KBM-7 (cell line): Measurements from ENCODE around the gene PIK3C3.
"Not testable (repeated sequence)": the region's sequence is repeated elsewhere in the genome, so short reads cannot be mapped to it uniquely, and the experiment has no call there.

Experiments
- DNase-seq: peaks from one replicate; pipeline ENCODE4 v3.0.0-alpha.2; 2015
- in situ Hi-C: fragments of 300-500 bp; cut with MboI; formaldehyde crosslinking; loops from 2 replicates; pipeline ENCODE4 v1.14.3; 2020; ENCODE audit warnings: low sequenced_read_pairs, low pct_unique_long_range_greater_than_20kb, mixed read lengths

PIK3C3 gene

GRCh38 chr18:42004653-42005052, 49.6 kb downstream of the PIK3C3 start:
- in situ Hi-C loops, result no loop called here
- DNase-seq, result no peak

GRCh38 chr18:42005782-42006181, 50.7 kb downstream of the PIK3C3 start:
- in situ Hi-C loops, result no loop called here
- no peak for DNase-seq

GRCh38 chr18:42009457-42009856, 54.4 kb downstream of the PIK3C3 start:
- in situ Hi-C loops, DNase-seq: not testable (repeated sequence)

GRCh38 chr18:42011053-42011452, 56.0 kb downstream of the PIK3C3 start:
- in situ Hi-C loops, result no loop called here
- no peak for DNase-seq

GRCh38 chr18:42018831-42019230, 63.8 kb downstream of the PIK3C3 start:
- in situ Hi-C loops, result no loop called here
- DNase-seq, result no peak

GRCh38 chr18:42024131-42024530, 69.1 kb downstream of the PIK3C3 start:
- no peak for DNase-seq
- in situ Hi-C loops, result no loop called here

GRCh38 chr18:42025491-42025890, 70.5 kb downstream of the PIK3C3 start:
- no peak for DNase-seq
- in situ Hi-C loops, result no loop called here

- no peak for DNase-seq
- in situ Hi-C loops, result no loop called here
Observed at GRCh38 chr18:42025974-42026625, 71.1 kb downstream of the PIK3C3 start.

GRCh38 chr18:42028247-42028832, 73.3 kb downstream of the PIK3C3 start:
- DNase-seq, result peak; percentile 30
- in situ Hi-C loops, result no loop called here

GRCh38 chr18:42029092-42029491, 74.1 kb downstream of the PIK3C3 start:
- in situ Hi-C loops, result no loop called here
- no peak for DNase-seq

GRCh38 chr18:42030586-42031182, 75.7 kb downstream of the PIK3C3 start:
- DNase-seq, result peak; percentile 22
- in situ Hi-C loops, result no loop called here

GRCh38 chr18:42032447-42032846, 77.4 kb downstream of the PIK3C3 start:
- no peak for DNase-seq
- in situ Hi-C loops, result no loop called here

- in situ Hi-C loops, result no loop called here
- no peak for DNase-seq
Observed at GRCh38 chr18:42033137-42033810, 78.2 kb downstream of the PIK3C3 start.

GRCh38 chr18:42038936-42039335, 83.9 kb downstream of the PIK3C3 start:
- DNase-seq, result no peak

GRCh38 chr18:42039396-42039795, 84.4 kb downstream of the PIK3C3 start:
- in situ Hi-C loops, result no loop called here
- DNase-seq, result no peak

More at GRCh38 chr18:42038936-42039335, 83.9 kb downstream of the PIK3C3 start:
- in situ Hi-C loops, result no loop called here

GRCh38 chr18:42041793-42042192, 86.8 kb downstream of the PIK3C3 start:
- in situ Hi-C loops, result no loop called here

GRCh38 chr18:42045346-42045745, 90.3 kb downstream of the PIK3C3 start:
- no peak for DNase-seq
- in situ Hi-C loops, result no loop called here

More at GRCh38 chr18:42041793-42042192, 86.8 kb downstream of the PIK3C3 start:
- DNase-seq, result no peak

- in situ Hi-C loops, result no loop called here
- no peak for DNase-seq
Observed at GRCh38 chr18:42047721-42048120, 92.7 kb downstream of the PIK3C3 start.

GRCh38 chr18:42048158-42048557, 93.1 kb downstream of the PIK3C3 start:
- DNase-seq, result no peak
- in situ Hi-C loops, result no loop called here

- in situ Hi-C loops, DNase-seq: not testable (repeated sequence)
Observed at GRCh38 chr18:42049536-42049935, 94.5 kb downstream of the PIK3C3 start.
